ENCODE results near the gene ARMH1.
A peak's percentile ranks its signal among the peaks of the same experiment; 100 is the strongest.

- peak; percentile 81 to 98 (median 95) for TF ChIP-seq CTCF (IDR thresholded peaks at IDR 0.05 in 8 of 11, conservative IDR thresholded peaks at IDR 0.05 in 3 of 11)
- no peak for TF ChIP-seq POLR2A (IDR thresholded peaks at IDR 0.05)
Observed at GRCh38 chr1:44652445-44653106, 21.9 kb upstream of the ARMH1 start.

Measured in spleen (tissue), 7 donors.